Measurements from ENCODE around the gene PLXDC2.

The PLXDC2 gene

GRCh38 chr10:19892677-19893076 lies 76.4 kb downstream of the PLXDC2 start:
- H3K4me2 ChIP-seq (ENCODE audit: low read length), result no peak overlapping the region
- no peaks in the 10 kb centered on the region for H3K9me3 ChIP-seq (ENCODE audit: low read length)
- H3K9me2 ChIP-seq (ENCODE audit: low read depth, low read length), result no peaks in the 10 kb centered on the region
- no peaks in the 10 kb centered on the region for H3K4me1 ChIP-seq (ENCODE audit: insufficient read depth, low read length, severe bottlenecking)
- no peaks in the 10 kb centered on the region for H3K27me3 ChIP-seq (ENCODE audit: insufficient read depth, low read length)
- no peaks in the 10 kb centered on the region for H3F3A ChIP-seq (ENCODE audit: insufficient read depth, low read length)
- TF ChIP-seq, protein P1, sequence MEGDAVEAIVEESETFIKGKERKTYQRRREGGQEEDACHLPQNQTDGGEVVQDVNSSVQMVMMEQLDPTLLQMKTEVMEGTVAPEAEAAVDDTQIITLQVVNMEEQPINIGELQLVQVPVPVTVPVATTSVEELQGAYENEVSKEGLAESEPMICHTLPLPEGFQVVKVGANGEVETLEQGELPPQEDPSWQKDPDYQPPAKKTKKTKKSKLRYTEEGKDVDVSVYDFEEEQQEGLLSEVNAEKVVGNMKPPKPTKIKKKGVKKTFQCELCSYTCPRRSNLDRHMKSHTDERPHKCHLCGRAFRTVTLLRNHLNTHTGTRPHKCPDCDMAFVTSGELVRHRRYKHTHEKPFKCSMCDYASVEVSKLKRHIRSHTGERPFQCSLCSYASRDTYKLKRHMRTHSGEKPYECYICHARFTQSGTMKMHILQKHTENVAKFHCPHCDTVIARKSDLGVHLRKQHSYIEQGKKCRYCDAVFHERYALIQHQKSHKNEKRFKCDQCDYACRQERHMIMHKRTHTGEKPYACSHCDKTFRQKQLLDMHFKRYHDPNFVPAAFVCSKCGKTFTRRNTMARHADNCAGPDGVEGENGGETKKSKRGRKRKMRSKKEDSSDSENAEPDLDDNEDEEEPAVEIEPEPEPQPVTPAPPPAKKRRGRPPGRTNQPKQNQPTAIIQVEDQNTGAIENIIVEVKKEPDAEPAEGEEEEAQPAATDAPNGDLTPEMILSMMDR (IDR thresholded peaks at IDR 0.05; ENCODE audit: low read length), result no peak
- no peak for TF ChIP-seq EZH2 (IDR thresholded peaks at IDR 0.05; ENCODE audit: borderline replicate concordance, low read length)
- no peaks in the 10 kb centered on the region for H4K20me1 ChIP-seq (ENCODE audit: insufficient read depth, low read length)
- no peak overlapping the region for H2AFZ ChIP-seq (ENCODE audit: low read length)
- no peaks in the 10 kb centered on the region for H3K79me2 ChIP-seq (ENCODE audit: insufficient read depth, low read length)
- no peak overlapping the region for H3K9ac ChIP-seq (ENCODE audit: low read length)
- no peak overlapping the region for H3K4me3 ChIP-seq (ENCODE audit: low read depth, low read length, poor library complexity, severe bottlenecking)
- no peak overlapping the region for H3K27ac ChIP-seq (ENCODE audit: low read depth, low read length, poor library complexity, severe bottlenecking)
- no peaks in the 10 kb centered on the region for H3K36me3 ChIP-seq (ENCODE audit: insufficient read depth, low read length)

DNA sequence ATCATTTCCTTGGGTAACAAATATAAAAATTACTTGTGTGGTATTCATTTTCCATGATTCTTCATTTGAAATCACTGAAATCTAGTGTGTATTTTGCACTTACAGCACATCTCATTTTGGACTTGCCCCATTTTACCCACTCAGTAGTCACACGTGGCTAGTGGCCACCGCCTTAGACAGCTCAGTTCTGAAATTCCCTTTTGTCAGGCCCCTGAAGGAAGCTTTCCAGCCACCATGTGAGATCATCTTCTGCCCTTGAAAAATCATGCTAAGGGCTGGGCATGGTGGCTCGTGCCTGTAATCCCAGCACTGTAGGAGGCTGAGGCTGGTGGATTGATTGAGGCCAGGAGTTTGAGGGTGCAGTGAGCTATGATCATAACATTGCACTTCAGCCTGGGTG lies 79.3 kb downstream of the PLXDC2 start:
- no peak for TF ChIP-seq EZH2 (IDR thresholded peaks at IDR 0.05; ENCODE audit: borderline replicate concordance, low read length)
- TF ChIP-seq, protein P1 (IDR thresholded peaks at IDR 0.05; ENCODE audit: low read length), result no peak
- Histone ChIP-seq H4K20me1 (ENCODE audit: insufficient read depth, low read length) (no peaks in the 10 kb centered on the region), H3F3A (ENCODE audit: insufficient read depth, low read length) (no peaks in the 10 kb centered on the region), H3K27ac (ENCODE audit: low read depth, low read length, poor library complexity, severe bottlenecking) (no peak overlapping the region), H3K9me2 (ENCODE audit: low read depth, low read length) (no peaks in the 10 kb centered on the region), H3K9ac (ENCODE audit: low read length) (no peak overlapping the region), H2AFZ (ENCODE audit: low read length) (no peak overlapping the region), H3K4me3 (ENCODE audit: low read depth, low read length, poor library complexity, severe bottlenecking) (no peak overlapping the region), H3K9me3 (ENCODE audit: low read length) (no peaks in the 10 kb centered on the region), H3K36me3 (ENCODE audit: insufficient read depth, low read length) (no peaks in the 10 kb centered on the region), H3K79me2 (ENCODE audit: insufficient read depth, low read length) (no peaks in the 10 kb centered on the region), H3K4me1 (ENCODE audit: insufficient read depth, low read length, severe bottlenecking) (no peaks in the 10 kb centered on the region), H3K4me2 (ENCODE audit: low read length) (no peak overlapping the region), H3K27me3 (ENCODE audit: insufficient read depth, low read length) (no peaks in the 10 kb centered on the region)

GRCh38 chr10:19902456-19902855 lies 86.2 kb downstream of the PLXDC2 start:
- no peak overlapping the region for H3K4me3 ChIP-seq (ENCODE audit: low read depth, low read length, poor library complexity, severe bottlenecking)
- no peak overlapping the region for H3K27ac ChIP-seq (ENCODE audit: low read depth, low read length, poor library complexity, severe bottlenecking)
- H3K9ac ChIP-seq (ENCODE audit: low read length), result no peak overlapping the region
- TF ChIP-seq EZH2 (IDR thresholded peaks at IDR 0.05; ENCODE audit: borderline replicate concordance, low read length), result no peak
- TF ChIP-seq, protein P1 (IDR thresholded peaks at IDR 0.05; ENCODE audit: low read length), result no peak
- no peaks in the 10 kb centered on the region for H3K79me2 ChIP-seq (ENCODE audit: insufficient read depth, low read length)
- H2AFZ ChIP-seq (ENCODE audit: low read length), result no peak overlapping the region
- no peaks in the 10 kb centered on the region for H3F3A ChIP-seq (ENCODE audit: insufficient read depth, low read length)
- H3K27me3 ChIP-seq (ENCODE audit: insufficient read depth, low read length), result no peaks in the 10 kb centered on the region
- no peaks in the 10 kb centered on the region for H3K4me1 ChIP-seq (ENCODE audit: insufficient read depth, low read length, severe bottlenecking)
- H3K36me3 ChIP-seq (ENCODE audit: insufficient read depth, low read length), result no peaks in the 10 kb centered on the region
- H3K4me2 ChIP-seq (ENCODE audit: low read length), result no peak overlapping the region
- H4K20me1 ChIP-seq (ENCODE audit: insufficient read depth, low read length), result no peaks in the 10 kb centered on the region
- no peaks in the 10 kb centered on the region for H3K9me3 ChIP-seq (ENCODE audit: low read length)
- no peaks in the 10 kb centered on the region for H3K9me2 ChIP-seq (ENCODE audit: low read depth, low read length)
